ENCODE measurements around the gene NFIA. TPM values are rescaled to one million over a fixed set of nuclear protein-coding genes. Genes with fewer than 3 reads are reported as not detected.

Gene NFIA
- total and polyA plus RNA-seq, 2 of the 13 experiments (the other 11 are each of a cell fraction or from before 2014, with no cell fraction given), result 14.7 to 28.5 TPM

GRCh38 chr1:61263905-61264824 is 181.8 kb downstream of the NFIA start (continued):
- no peak for TF ChIP-seq ESRRA (CRISPR knock-in tag; IDR thresholded peaks at IDR 0.05; ENCODE audit: low read depth)
- no peak for TF ChIP-seq ZNF572 (CRISPR knock-in tag; IDR thresholded peaks at IDR 0.05)
- TF ChIP-seq ZSCAN9 (CRISPR knock-in tag; IDR thresholded peaks at IDR 0.05; ENCODE audit: borderline replicate concordance), result no peak
- TF ChIP-seq ZNF598 (CRISPR knock-in tag; IDR thresholded peaks at IDR 0.05; ENCODE audit: borderline replicate concordance), result no peak
- TF ChIP-seq STAT6 (CRISPR knock-in tag; IDR thresholded peaks at IDR 0.05; ENCODE audit: borderline replicate concordance), result 0 out of 2 replicates have a peak, but pooled peaks have one; percentile 3
- TF ChIP-seq ZNF616 (CRISPR knock-in tag; IDR thresholded peaks at IDR 0.05; ENCODE audit: low read depth), result no peak
- TF ChIP-seq FOSL2 (CRISPR knock-in tag; IDR thresholded peaks at IDR 0.05), result peak; percentile 54

- Histone ChIP-seq H3K27me3 (ENCODE audit: control insufficient read depth in 1 of 2, insufficient read depth in 2 of 2, low read length in 2 of 2) (no peaks in the 10 kb centered on the region), H3K9me3 (ENCODE audit: low read length) (no peaks in the 10 kb centered on the region), H2AFZ (ENCODE audit: low read length) (no peak overlapping the region), H3K36me3 (replicated peaks in 1 of 2; ENCODE audit: control insufficient read depth in 1 of 2, insufficient read depth in 2 of 2, low read length in 2 of 2) (no peaks in the 10 kb centered on the region), H3K9ac (ENCODE audit: insufficient read depth, low read depth, low read length) (0 out of 2 replicates have a peak overlapping the region, but pooled peaks have one; percentile 30), H3K4me2 (ENCODE audit: low read depth, low read length) (peak overlapping the region; percentile 51), H3K79me2 (ENCODE audit: insufficient read depth, low read length) (peaks cover 63% of the 10 kb centered on the region), H3K4me1 (ENCODE audit: insufficient read depth, low read length) (peaks cover 90% of the 10 kb centered on the region), H4K20me1 (ENCODE audit: insufficient read depth, low read length) (no peaks in the 10 kb centered on the region), H3K27ac (ENCODE audit: extremely low read length, insufficient read depth, low read length) (peak overlapping the region; percentile 62), H3K4me3 (replicated peaks in 1 of 3; ENCODE audit: insufficient read depth in 1 of 3, low read depth in 2 of 3, low read length in 3 of 3) (no peak overlapping the region; a peak in 2 of 6 replicates)
- ATAC-seq (peak; percentile 96), FAIRE-seq (peak; percentile 94), DNase-seq (ENCODE audit: low spot score) (peak; percentile 87)
- ChIA-PET CTCF (ENCODE audit: low intra/inter-chr PET ratio, low total read pairs) (no interaction called here), POLR2A (interaction anchor here (0.7 to 1.3 kb wide), 5 partner anchors 11 to 215 kb away, joined by 3 to 7 read pairs (median 4); partner anchors contain the start of gene NFIA)
- 6% methylated on average over 4 of the region's 4 CpGs for WGBS (ENCODE audit: low lambda C conversion rate)
- in situ Hi-C loops (cut with HindIII; ENCODE audit: extremely low pct_ligation_motif_present, low pct_unique_long_range_greater_than_20kb) (no loop called here), intact Hi-C loops (cut with micrococcal nuclease; ENCODE audit: unreplicated experiment) (no loop called here)
- no TSS peak for BruUV-seq (replicated peaks)
- peak; percentile 80; the same call in 1 of the 2 replicates for TF ChIP-seq GATAD2A (CRISPR knock-in tag; IDR thresholded peaks at IDR 0.05)
- no peak for TF ChIP-seq ZNF678 (CRISPR knock-in tag; IDR thresholded peaks at IDR 0.05)
- TF ChIP-seq PTBP1 (IDR thresholded peaks at IDR 0.05; ENCODE audit: low read depth, low read length, poor library complexity, severe bottlenecking), result no peak
- TF ChIP-seq HOXD1 (CRISPR knock-in tag; IDR thresholded peaks at IDR 0.05), result 0 out of 2 replicates have a peak, but pooled peaks have one; percentile 37
- TF ChIP-seq NR2F6 (IDR thresholded peaks at IDR 0.05), result no peak
- peak; percentile 57 for TF ChIP-seq NR2F6 (CRISPR knock-in tag; IDR thresholded peaks at IDR 0.05)
- TF ChIP-seq ELF3 (CRISPR knock-in tag; IDR thresholded peaks at IDR 0.05), result peak; percentile 61
- TF ChIP-seq SMYD3 (CRISPR knock-in tag; IDR thresholded peaks at IDR 0.05), result no peak
- TF ChIP-seq TBX2 (CRISPR knock-in tag; IDR thresholded peaks at IDR 0.05; ENCODE audit: borderline replicate concordance), result peak; percentile 76
- TF ChIP-seq HNF4A (CRISPR knock-in tag; IDR thresholded peaks at IDR 0.05), result peak; percentile 77
- peak; percentile 75 for TF ChIP-seq SP5 (CRISPR knock-in tag; IDR thresholded peaks at IDR 0.05; ENCODE audit: borderline replicate concordance, low read depth)
- peak; percentile 16; the same call in 1 of the 2 replicates for TF ChIP-seq ATF3 (CRISPR knock-in tag; IDR thresholded peaks at IDR 0.05)
- TF ChIP-seq SOX5 (CRISPR knock-in tag; IDR thresholded peaks at IDR 0.05; ENCODE audit: borderline replicate concordance), result peak; percentile 82; the same call in 1 of the 2 replicates
These were observed 182.5 kb downstream of the NFIA start for GRCh38 chr1:61264825-61265242.
